HG03571 (cell line): ENCODE measurements around the gene TAF1A.

Experiments
- ATAC-seq: cut with Tn5 transposase; IDR thresholded peaks from one replicate; pipeline ENCODE4 v1.9.1; 2021; ENCODE audit not compliant: unreplicated experiment

TAF1A gene

DNA sequence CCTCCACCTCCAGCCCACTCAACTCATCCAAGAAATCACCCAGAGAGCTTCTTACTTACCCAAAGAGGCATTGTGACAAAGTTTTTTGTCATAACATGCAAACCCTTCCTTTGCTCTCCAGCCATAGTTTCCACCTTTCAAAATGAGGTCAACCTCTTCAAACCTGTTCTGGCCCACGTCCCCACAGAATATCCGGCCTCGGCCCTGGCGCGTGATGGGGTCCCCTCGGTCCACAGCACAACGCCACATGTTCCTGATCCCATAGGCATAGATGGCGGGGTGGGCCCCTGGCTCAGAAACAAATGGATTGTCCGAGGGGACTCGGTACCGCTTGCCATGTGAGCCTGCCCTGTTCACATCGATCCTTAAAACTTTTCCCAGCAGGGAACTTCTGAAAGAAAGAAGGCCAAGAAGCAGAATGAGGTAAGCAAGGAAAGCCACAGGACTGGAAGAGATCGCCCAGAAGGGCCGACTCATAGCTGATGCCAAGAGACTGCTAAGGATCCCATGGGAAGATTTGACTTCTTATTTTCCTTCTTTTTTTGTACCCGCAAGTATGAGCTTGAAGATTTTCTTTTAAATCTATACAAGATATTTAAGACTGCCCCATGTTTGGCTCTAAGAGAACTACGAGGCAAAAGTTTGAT, 49.7 kb downstream of the TAF1A start:
- no peak for ATAC-seq

DNA sequence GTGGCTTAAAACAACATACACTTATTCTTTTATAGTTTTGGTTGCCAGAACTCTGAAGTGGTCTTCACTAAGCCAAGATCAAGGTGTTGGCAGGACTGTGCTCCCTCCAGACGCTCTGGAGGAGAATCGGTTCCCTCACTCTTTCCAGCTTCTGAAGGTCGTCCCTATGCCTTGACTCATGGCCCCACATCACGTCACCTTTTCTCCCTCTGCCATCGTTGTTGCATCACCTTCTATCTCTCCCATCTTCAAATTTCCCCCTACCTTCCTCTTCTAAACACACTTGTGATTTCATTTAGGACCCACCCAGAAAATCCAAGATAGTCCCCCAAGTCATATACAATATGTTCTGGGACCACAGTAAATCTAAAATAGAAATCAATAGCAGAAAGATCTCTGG, 54.3 kb downstream of the TAF1A start:
- no peak for ATAC-seq

- no peak for ATAC-seq
These were observed 58.9 kb downstream of the TAF1A start for GRCh38 chr1:222530852-222531251.

DNA sequence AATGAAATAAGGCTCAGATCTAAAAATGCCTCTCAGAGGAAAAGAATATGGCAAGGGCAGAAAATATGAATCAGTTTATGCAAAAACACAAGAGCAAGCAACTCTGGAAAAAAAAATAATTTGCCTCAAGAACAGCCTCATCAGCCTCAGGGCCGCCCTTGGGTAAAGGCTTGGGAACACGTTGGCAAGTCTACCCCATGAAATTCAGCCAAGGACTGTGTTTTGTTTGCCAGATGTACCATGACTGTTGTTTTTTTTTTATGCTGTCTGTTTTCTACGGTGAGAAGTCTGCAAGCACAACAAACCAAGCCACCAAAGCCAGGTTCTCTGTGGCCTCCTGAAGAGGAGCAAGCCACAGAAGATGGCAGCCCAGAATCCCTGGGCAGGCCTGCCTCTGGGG, 59.8 kb downstream of the TAF1A start:
- no peak for ATAC-seq

GRCh38 chr1:222529181-222529580, 60.6 kb downstream of the TAF1A start:
- ATAC-seq: no peak

- ATAC-seq: no peak
These were observed 63.8 kb downstream of the TAF1A start for GRCh38 chr1:222525951-222526350.

DNA sequence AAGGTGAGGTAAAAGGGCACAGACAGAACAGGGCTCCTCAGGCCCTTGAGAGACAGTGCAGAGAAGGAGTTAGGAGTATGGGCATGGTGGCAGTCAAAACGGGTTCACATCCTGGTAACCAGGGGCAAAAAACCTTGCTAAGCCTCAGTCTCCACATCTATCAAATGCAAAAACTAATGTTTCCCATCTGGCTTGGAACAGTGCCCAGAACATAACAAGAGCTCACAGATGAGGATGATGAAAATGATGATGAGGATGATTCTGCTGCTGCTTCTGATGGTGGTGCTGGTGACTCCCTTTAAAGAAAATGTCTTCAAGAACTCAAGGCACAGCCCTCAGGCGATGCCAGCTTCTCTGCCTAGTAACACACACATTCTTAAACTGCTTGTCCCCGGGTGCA, 65.9 kb downstream of the TAF1A start:
- no peak for ATAC-seq

DNA sequence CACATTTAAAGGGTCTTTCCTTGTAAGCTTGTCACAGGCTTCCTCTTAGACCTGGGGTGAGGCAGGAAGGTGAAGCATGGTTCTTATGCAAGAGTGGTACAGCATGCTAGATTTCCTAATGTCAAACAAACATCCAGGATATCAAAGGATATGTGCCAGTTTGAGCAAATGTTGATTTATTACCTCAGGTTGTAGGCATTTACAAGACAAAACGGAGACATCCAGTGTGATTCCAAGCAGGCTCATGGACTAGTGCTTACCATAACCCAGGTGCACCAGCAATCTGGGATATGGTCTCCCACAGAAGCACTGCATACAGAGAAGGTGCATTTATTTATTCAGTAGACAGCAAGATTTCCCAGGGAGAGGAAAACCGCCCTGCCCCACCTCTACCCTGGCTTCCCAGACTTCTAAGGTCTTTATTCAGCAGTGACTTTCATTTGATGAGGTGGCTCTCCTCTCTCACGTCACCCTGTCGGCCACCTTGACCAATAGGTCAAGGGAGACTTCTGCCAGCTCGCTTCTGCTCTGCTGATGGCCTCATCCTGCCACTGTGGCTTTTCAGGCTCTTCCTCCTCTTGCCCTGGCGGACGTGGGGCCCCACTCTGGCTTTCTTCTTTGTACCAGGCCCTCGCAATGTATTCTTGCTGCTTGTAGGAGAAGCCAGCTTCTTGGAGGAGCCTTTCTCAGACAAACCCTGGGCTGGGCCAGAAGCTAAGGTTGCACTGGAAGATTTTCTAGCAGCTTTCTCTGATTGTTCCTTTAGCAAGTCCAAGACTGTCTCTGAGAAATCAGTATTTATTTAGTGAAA, 67.4 kb downstream of the TAF1A start:
- no peak for ATAC-seq

GRCh38 chr1:222521299-222522104, 68.2 kb downstream of the TAF1A start:
- ATAC-seq: no peak
